22Rv1 (cell line): ENCODE measurements around the gene TK2.

Experiments used
- ZFX ChIP-seq: fragments of 450-650 bp; IDR thresholded peaks from 2 replicates; pipeline ENCODE4 v1.6.1; 2017; ENCODE audit warnings: antibody characterized with exemption, borderline replicate concordance
- TF ChIP-seq, protein P1 (sequence below): fragments of 450-650 bp; IDR thresholded peaks from 2 replicates; pipeline ENCODE4 v1.5.1; 2017; ENCODE audit warnings: mild to moderate bottlenecking

DNA sequence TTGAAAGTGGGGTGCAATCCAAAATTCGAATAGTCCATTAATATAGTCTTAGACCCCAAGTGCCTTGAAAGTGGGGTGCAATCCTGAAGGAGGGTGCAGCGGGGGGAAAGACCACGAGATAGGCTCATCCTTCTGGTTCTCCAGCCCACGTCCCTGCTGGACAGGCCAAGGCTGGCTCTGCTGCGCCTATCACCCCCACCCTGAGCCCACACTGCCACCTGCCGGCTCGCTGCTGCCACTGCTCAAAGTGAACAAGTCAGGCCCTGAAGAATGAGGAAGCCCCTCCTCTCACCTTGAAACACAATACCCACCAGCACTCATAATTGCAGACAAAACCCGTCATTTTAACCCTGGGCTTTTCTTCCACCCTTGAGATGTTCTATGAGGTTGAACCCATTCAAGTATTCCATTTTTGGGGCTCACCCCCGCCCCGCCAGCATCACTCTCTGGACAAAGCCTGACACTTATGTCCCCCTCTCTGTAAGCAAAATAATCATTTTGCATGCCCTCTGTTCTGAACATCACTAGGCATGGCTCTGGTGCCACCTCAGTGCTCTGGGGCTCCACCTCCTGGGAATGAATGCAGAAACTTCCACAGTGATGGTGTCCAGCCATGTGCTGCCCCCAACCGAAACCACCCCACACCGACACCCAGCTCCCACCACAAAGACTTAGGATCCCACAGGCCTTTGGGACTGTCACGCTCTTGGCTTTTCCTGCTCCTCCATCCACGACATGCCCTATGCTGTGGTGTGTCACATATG lies 66.1 kb downstream of the TK2 start:
- TF ChIP-seq, protein P1, sequence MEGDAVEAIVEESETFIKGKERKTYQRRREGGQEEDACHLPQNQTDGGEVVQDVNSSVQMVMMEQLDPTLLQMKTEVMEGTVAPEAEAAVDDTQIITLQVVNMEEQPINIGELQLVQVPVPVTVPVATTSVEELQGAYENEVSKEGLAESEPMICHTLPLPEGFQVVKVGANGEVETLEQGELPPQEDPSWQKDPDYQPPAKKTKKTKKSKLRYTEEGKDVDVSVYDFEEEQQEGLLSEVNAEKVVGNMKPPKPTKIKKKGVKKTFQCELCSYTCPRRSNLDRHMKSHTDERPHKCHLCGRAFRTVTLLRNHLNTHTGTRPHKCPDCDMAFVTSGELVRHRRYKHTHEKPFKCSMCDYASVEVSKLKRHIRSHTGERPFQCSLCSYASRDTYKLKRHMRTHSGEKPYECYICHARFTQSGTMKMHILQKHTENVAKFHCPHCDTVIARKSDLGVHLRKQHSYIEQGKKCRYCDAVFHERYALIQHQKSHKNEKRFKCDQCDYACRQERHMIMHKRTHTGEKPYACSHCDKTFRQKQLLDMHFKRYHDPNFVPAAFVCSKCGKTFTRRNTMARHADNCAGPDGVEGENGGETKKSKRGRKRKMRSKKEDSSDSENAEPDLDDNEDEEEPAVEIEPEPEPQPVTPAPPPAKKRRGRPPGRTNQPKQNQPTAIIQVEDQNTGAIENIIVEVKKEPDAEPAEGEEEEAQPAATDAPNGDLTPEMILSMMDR: peak; percentile 97
- TF ChIP-seq ZFX: no peak
